ENCODE results near the gene RNF220.

The RNF220 gene

DNA sequence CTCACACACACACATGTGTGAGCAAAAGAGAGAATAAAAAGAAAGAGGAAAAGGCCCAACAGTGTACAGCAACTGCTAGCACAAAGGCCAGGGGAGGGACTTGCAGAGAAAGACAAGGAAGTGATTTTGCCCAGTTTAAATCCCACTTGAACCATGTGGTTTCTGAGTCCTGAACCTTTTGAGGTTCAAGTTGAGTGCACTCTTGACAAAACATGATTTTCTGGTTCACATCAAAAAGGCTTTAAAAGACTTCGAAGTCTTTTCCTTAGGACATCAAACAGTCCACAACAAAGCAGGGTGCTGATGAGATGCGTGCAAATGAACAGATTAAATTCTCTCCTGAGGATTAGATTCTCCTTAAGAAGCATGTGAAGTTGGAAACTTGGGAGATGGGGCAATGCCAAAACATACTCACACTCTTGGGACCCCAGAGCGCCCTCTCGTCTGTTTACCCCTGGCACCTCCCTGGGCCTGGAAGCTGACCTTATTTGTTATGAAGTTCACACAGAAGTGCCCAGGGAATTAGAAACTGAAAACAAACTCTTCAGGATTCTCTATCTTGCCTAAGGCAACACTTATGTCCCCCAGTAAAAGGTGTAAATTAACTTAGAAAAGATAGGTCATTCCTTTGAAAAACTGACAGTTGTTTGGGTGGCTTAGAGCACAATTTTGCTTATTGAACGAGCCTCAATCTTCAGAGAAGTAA is 31.5 kb downstream of the RNF220 start:
- DNase-seq = no peak

GRCh38 chr1:44437107-44437716 is 32.2 kb downstream of the RNF220 start:
- no peak for DNase-seq

DNA sequence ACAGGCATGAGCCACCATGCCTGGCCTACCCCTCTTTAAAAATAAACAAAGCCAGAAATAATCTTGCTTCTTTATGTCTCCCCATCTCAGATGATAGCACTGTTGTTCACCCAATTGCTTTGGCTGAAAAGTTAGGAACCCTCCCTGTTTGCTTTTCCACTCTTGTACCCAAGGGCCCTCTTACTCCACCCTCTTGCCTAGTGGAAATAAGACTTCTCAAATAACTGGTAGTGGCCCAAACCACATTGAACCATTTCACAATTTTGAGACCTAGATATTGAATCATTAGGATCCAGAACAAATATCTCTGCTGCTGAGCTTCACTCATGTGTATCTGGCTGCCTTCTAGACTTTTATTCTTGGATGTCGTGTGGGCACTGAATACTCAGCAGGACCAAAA is 37.7 kb downstream of the RNF220 start:
- DNase-seq = no peak

GRCh38 chr1:44447051-44447810 is 42.2 kb downstream of the RNF220 start:
- no peak for DNase-seq

- no peak for DNase-seq
Measured at GRCh38 chr1:44453798-44454349, 48.8 kb downstream of the RNF220 start.

- DNase-seq = no peak
Measured at GRCh38 chr1:44454704-44455103, 49.6 kb downstream of the RNF220 start.

- no peak for DNase-seq
Measured at GRCh38 chr1:44460107-44460882, 55.2 kb downstream of the RNF220 start.

- DNase-seq = no peak
Measured at GRCh38 chr1:44464361-44464760, 59.3 kb downstream of the RNF220 start.

DNA sequence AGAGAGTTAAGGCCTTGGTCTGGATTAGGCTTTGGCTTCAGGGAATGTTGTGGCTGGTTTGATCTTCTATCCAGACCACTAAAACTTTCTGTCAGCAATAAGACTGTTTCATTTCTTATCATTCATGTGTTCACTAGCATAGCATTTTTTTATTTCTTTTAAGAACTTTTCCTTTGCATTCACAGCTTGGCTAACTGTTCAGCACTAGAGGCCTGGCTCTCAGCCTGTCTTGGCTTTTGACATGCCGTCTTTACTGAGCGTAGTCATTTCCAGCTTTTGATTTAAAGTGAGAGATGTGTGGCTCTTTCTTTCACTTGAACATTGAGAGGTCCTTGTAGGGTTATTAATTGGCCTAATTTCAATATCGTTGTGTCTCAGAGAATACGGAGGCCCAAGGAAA is 62.5 kb downstream of the RNF220 start:
- DNase-seq = no peak

DNA sequence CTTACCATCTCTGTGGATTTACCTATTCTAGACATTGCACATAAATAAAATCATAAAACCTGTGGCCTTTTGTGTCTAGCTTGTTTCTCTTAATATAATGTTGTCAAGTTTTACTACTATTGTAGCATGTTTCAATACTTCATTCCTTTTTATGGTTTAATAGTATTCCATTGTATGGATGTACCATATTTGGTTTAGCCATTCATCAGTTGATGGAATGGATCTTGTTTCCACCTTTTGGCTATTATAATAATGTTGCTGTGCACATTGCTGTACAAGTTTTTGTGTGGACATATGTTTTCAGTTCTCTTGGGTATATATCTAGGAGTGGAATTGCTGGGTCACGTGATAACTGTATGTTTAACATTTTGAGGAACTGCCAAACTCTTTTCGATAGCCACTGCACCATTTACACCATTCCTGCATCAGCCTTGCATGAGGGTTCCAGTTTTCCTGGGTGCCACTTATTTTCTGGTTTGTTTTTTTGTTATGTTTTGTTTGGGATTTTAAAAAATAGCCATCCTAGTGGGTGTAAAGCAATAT is 66.9 kb downstream of the RNF220 start:
- DNase-seq = no peak

DNA sequence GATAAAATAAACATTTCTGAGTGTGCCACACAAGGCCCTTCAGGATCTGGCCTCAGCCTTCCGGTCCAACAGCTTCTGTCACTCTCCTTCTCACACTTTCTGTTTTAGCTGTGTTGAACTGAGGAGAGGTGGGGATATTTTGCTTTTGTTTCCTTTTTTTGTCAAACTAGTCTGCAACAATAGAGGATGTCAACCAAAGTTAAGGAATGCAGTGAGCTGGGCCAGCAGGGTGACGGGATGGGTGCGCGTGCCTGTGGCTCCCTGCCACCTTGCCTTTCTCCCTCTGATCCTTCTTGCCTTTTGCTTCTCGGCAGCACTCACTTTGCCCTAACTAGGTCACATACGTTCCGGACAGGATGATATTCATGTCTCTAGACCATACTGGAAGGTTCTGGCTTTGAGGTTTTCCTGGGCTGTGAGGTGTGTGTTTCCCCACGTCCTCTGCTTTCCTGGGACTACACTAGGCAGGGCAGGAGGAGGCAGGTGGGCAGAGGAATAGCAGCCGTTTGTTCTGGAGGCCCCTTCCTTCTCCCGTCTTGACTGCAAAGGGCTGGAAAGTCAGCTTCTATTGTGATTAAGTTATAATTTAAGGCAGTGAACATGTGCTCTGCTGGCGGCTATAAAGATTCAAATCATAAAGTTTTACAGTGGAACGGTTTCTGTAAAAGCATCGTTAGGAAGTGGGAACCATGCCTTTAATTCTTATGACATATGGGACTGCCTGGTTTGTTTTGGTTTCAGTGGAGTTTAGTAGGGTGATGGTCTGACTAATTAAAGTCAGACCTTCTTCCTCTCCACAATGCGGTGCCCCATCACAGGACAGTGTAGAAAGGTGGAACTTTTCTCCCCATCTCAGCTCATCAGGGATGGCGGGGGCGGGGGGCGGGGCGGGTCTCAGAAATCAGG is 67.8 kb downstream of the RNF220 start:
- DNase-seq = no peak

GRCh38 chr1:44476891-44477290 is 71.8 kb downstream of the RNF220 start:
- DNase-seq = no peak

GRCh38 chr1:44481701-44482100 is 76.6 kb downstream of the RNF220 start:
- no peak for DNase-seq

GRCh38 chr1:44483089-44483874 is 78.2 kb downstream of the RNF220 start:
- no peak for DNase-seq

- DNase-seq = no peak
Measured at GRCh38 chr1:44484155-44484688, 79.2 kb downstream of the RNF220 start.

DNA sequence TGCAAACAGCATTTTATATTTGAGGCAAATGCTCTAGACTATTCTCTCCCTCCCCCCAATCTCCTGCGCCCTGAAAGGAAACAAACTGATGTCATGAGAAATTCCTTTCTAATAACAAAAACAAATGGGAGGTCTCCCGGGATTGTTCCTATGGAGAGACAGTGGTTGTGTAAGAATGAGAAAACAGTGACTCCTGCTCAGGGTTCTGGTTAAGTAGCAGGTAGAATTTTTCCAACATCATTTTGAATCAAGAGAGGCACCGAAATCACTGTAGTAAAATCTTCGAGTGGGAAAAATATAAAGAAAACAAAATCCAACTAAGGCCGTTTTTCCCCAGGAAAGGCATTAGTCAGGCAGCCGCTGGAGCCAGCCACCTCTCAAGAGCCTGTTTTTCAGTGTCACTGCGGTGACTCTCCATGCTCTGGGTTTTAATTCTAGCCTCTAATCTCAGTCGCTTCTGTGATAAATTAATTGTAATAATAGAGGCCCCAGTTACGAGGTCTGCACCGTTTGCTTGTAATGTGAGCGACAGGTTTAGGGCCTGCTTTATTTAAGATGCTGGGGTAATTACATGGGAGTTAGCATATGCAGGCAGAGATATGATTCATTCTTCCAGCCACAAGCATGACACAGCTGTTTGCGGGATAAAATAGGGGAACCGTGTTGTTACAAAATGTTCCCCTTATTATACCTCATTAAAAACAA is 80.3 kb downstream of the RNF220 start:
- DNase-seq = no peak

GRCh38 chr1:44485934-44486460 is 80.9 kb downstream of the RNF220 start:
- no peak for DNase-seq

- DNase-seq = no peak
Measured at GRCh38 chr1:44489481-44489880, 84.4 kb downstream of the RNF220 start.

DNA sequence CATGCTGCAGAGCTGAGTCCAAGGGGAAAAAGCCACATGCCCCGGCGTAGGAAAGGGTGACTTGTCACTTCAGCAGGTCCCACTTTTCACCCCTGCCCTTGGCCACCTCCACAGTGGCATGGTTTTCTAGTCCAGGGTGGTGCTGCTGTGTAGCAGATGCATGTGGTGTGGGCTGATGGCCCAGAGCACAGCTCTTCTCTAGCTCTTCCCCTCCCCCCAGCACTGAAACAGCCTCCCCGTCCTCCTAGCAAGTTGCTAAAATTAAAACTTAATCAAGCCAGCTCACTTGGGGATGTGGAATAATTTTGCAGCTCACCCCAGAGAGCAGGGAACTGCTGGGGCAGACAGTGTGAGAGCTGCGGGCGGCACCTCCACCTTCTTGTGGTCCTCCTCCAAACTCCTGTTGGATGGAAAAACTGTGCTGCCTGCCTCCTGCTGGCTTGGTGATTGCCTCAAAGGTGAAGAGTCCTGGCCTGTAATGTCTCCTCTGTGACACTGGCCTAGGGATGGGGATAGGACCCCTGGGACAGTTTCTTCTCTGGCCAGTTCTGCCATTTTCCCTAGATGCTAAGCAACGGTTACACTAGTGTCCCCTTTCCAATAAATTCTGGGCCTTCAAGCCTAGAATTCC is 91.6 kb downstream of the RNF220 start:
- no peak for DNase-seq

All from NCI-H774 (cell line).